Dendritic cell treated with granulocyte-macrophage colony-stimulating factor and Interleukin-4, amounts not matched to agents 40 ng/mL and 50 ng/mL, for 4 days (primary cell): ENCODE data around the gene NFKB2.

Source experiments
- H3K27ac Mint-ChIP-seq: one replicate; pipeline ENCODE4 v1.8.0; 2022; ENCODE audit warnings: mild to moderate bottlenecking, mixed read lengths
- H3K27me3 Mint-ChIP-seq: one replicate; pipeline ENCODE4 v1.8.0; 2022; ENCODE audit warnings: mild to moderate bottlenecking, mixed read lengths
- H3K36me3 Mint-ChIP-seq: one replicate; pipeline ENCODE4 v1.8.0; 2022; ENCODE audit warnings: low read depth, mixed read lengths
- H3K4me1 Mint-ChIP-seq: one replicate; pipeline ENCODE4 v1.8.0; 2022; ENCODE audit warnings: low read depth, mixed read lengths
- H3K4me3 Mint-ChIP-seq: one replicate; pipeline ENCODE4 v1.8.0; 2022; ENCODE audit warnings: mild to moderate bottlenecking, moderate library complexity, mixed read lengths
- H3K9me3 Mint-ChIP-seq: one replicate; pipeline ENCODE4 v1.8.0; 2022; ENCODE audit warnings: mixed read lengths
- intact Hi-C: fragments of 100-400 bp; cut with micrococcal nuclease; formaldehyde crosslinking; loops from one replicate; pipeline ENCODE4 v1.15.0; 2022

Gene NFKB2

GRCh38 chr10:102398172-102399020, 2.9 kb downstream of the NFKB2 start:
- Mint-ChIP-seq H3K4me1 (peaks cover 51% of the 10 kb centered on the region), H3K27ac (peak overlapping the region; percentile 79), H3K27me3 (no peaks in the 10 kb centered on the region), H3K9me3 (no peaks in the 10 kb centered on the region), H3K36me3 (peaks cover 90% of the 10 kb centered on the region), H3K4me3 (peak overlapping the region; percentile 66)
- intact Hi-C loops, result loop anchor here (5.0 kb wide), 1 partner anchor 171 kb away; the partner anchor contains the start of gene ELOVL3

- Mint-ChIP-seq H3K27me3 (peaks cover 2% of the 10 kb centered on the region), H3K4me1 (peaks cover 45% of the 10 kb centered on the region), H3K9me3 (no peaks in the 10 kb centered on the region), H3K27ac (peak overlapping the region; percentile 79), H3K36me3 (peaks cover 88% of the 10 kb centered on the region), H3K4me3 (peak overlapping the region; percentile 66)
- intact Hi-C loops, result loop anchor here (5.0 kb wide), 1 partner anchor 172 kb away; the partner anchor contains the start of gene ELOVL3
These were observed 3.9 kb downstream of the NFKB2 start for GRCh38 chr10:102399217-102400021.

GRCh38 chr10:102400076-102400475, 4.6 kb downstream of the NFKB2 start:
- Mint-ChIP-seq H3K27me3 (peaks cover 5% of the 10 kb centered on the region), H3K36me3 (peaks cover 84% of the 10 kb centered on the region), H3K4me1 (peaks cover 45% of the 10 kb centered on the region), H3K4me3 (peak overlapping the region; percentile 66), H3K27ac (no peak overlapping the region), H3K9me3 (no peaks in the 10 kb centered on the region)
- intact Hi-C loops, result no loop called here

- H3K4me3 Mint-ChIP-seq, result no peak overlapping the region
- intact Hi-C loops, result no loop called here
- no peak overlapping the region for H3K27ac Mint-ChIP-seq
- no peaks in the 10 kb centered on the region for H3K9me3 Mint-ChIP-seq
- peaks cover 10% of the 10 kb centered on the region for H3K27me3 Mint-ChIP-seq
- peaks cover 46% of the 10 kb centered on the region for H3K4me1 Mint-ChIP-seq
- peaks cover 79% of the 10 kb centered on the region for H3K36me3 Mint-ChIP-seq
These were observed 5.3 kb downstream of the NFKB2 start for GRCh38 chr10:102400598-102401341.

DNA sequence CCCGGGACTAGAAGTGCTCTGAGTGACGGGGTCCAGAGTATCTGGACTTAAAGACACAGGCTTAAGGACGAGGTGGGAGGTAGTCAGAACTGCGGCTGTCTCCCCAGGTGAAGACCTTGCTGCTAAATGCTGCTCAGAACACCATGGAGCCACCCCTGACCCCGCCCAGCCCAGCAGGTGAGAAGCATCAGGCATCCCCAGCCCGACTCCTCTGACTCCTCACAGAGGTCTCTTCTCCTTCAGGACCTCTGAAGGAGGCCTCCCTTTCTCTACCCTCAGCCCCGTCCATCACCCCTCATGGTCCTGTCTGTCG, 5.8 kb downstream of the NFKB2 start:
- Mint-ChIP-seq H3K9me3 (no peaks in the 10 kb centered on the region), H3K4me3 (no peak overlapping the region), H3K4me1 (peaks cover 47% of the 10 kb centered on the region), H3K27me3 (peaks cover 15% of the 10 kb centered on the region), H3K27ac (no peak overlapping the region), H3K36me3 (peaks cover 74% of the 10 kb centered on the region)
- intact Hi-C loops, result no loop called here

DNA sequence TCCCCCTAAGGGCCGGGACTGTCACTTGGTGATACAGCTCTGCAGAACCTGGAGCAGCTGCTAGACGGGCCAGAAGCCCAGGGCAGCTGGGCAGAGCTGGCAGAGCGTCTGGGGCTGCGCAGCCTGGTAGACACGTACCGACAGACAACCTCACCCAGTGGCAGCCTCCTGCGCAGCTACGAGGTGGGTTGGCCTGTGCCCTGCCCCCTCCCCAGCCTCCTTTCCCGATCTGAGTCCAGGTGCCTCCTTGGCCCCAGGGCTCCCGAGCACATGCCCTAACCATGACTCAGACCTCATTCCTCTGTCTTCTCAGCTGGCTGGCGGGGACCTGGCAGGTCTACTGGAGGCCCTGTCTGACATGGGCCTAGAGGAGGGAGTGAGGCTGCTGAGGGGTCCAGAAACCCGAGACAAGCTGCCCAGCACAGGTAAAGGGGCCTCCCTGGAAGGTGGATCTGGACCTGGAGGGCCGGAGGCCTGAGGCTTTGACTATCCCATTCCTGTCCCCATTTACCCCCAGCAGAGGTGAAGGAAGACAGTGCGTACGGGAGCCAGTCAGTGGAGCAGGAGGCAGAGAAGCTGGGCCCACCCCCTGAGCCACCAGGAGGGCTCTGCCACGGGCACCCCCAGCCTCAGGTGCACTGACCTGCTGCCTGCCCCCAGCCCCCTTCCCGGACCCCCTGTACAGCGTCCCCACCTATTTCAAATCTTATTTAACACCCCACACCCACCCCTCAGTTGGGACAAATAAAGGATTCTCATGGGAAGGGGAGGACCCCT, 6.4 kb downstream of the NFKB2 start:
- intact Hi-C loops, result no loop called here
- Mint-ChIP-seq H3K9me3 (no peaks in the 10 kb centered on the region), H3K27ac (no peak overlapping the region), H3K4me3 (no peak overlapping the region), H3K36me3 (peaks cover 67% of the 10 kb centered on the region), H3K27me3 (peaks cover 21% of the 10 kb centered on the region), H3K4me1 (peaks cover 44% of the 10 kb centered on the region)

DNA sequence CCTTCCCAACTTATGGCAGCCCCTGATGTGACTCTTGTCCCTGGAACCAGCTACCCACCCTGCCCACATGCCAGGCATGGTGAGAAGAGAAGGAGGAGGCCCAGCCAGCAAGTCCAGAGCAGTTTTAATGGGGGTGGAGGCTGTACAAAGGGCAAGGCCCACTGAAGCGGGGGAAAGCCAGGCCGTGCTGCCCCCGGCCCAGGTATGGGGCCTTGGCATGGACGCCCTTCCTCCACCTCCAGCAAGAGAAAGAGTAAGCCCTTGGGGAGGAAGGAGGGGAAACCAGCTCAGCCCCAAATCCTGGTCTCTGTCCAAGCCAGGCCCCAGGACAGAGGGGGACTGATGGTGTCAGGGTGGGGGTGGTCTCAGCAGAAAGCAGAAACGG, 7.0 kb downstream of the NFKB2 start:
- peaks cover 45% of the 10 kb centered on the region for H3K4me1 Mint-ChIP-seq
- intact Hi-C loops, result no loop called here
- peaks cover 26% of the 10 kb centered on the region for H3K27me3 Mint-ChIP-seq
- H3K4me3 Mint-ChIP-seq, result no peak overlapping the region
- H3K36me3 Mint-ChIP-seq, result peaks cover 61% of the 10 kb centered on the region
- no peak overlapping the region for H3K27ac Mint-ChIP-seq
- H3K9me3 Mint-ChIP-seq, result no peaks in the 10 kb centered on the region

DNA sequence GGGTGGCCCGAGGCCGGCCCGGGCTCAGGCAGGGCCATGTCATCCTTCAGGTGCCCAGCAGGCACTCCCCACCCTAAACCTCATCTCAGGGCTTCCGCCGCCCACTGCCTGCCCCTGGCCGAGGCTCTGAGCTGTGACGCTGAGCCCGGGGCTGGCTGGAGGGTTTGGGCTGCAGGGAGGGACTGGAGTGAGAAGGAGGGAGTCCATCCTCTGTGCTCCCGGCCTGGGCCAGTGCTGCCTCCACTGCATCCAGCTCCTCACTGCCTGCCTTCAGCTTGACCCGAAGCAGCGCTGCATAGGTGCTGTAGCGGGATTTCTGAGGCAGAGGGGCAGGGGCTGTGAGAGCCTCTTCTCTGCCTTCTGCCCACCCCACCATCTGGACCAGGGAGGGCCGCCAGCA, 7.6 kb downstream of the NFKB2 start:
- no peak overlapping the region for H3K4me3 Mint-ChIP-seq
- peaks cover 55% of the 10 kb centered on the region for H3K36me3 Mint-ChIP-seq
- H3K4me1 Mint-ChIP-seq, result peaks cover 45% of the 10 kb centered on the region
- intact Hi-C loops, result no loop called here
- H3K9me3 Mint-ChIP-seq, result no peaks in the 10 kb centered on the region
- no peak overlapping the region for H3K27ac Mint-ChIP-seq
- peaks cover 33% of the 10 kb centered on the region for H3K27me3 Mint-ChIP-seq

- peaks cover 44% of the 10 kb centered on the region for H3K4me1 Mint-ChIP-seq
- H3K9me3 Mint-ChIP-seq, result no peaks in the 10 kb centered on the region
- H3K27ac Mint-ChIP-seq, result no peak overlapping the region
- H3K27me3 Mint-ChIP-seq, result peaks cover 44% of the 10 kb centered on the region
- H3K36me3 Mint-ChIP-seq, result peaks cover 43% of the 10 kb centered on the region
- intact Hi-C loops, result no loop called here
- H3K4me3 Mint-ChIP-seq, result no peak overlapping the region
These were observed 9.0 kb downstream of the NFKB2 start for GRCh38 chr10:102404361-102405107.

DNA sequence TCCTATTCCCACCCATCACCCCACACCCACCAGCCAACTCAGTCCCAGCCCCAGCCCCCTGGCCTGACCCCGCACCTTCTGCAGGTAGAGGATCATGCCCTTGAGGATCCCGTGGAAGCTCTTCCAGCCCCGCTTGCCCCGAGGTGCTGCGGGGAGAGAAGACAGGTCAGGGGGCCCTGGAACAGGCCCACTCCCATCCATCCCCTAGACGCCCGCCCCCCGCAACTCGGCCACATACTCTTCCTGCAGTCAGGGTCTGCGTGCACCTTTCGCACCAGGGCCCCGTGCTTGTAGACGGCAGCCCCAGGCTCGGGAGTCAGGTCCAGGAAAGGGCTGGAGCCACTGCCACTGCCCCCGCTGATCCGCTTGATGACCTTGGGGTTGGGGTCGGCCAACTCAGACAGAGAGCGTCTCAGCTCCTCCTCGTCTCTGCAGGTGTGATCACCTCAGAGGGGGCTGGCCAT, 9.6 kb downstream of the NFKB2 start:
- H3K4me3 Mint-ChIP-seq, result no peak overlapping the region
- H3K9me3 Mint-ChIP-seq, result no peaks in the 10 kb centered on the region
- no peak overlapping the region for H3K27ac Mint-ChIP-seq
- intact Hi-C loops, result no loop called here
- peaks cover 50% of the 10 kb centered on the region for H3K27me3 Mint-ChIP-seq
- peaks cover 37% of the 10 kb centered on the region for H3K36me3 Mint-ChIP-seq
- peaks cover 46% of the 10 kb centered on the region for H3K4me1 Mint-ChIP-seq

GRCh38 chr10:102405632-102406031, 10.1 kb downstream of the NFKB2 start:
- intact Hi-C loops, result no loop called here
- peaks cover 32% of the 10 kb centered on the region for H3K36me3 Mint-ChIP-seq
- H3K27ac Mint-ChIP-seq, result no peak overlapping the region
- no peaks in the 10 kb centered on the region for H3K9me3 Mint-ChIP-seq
- H3K4me3 Mint-ChIP-seq, result no peak overlapping the region
- H3K4me1 Mint-ChIP-seq, result peaks cover 43% of the 10 kb centered on the region
- H3K27me3 Mint-ChIP-seq, result peaks cover 54% of the 10 kb centered on the region

GRCh38 chr10:102406815-102407214, 11.3 kb downstream of the NFKB2 start:
- peaks cover 50% of the 10 kb centered on the region for H3K4me1 Mint-ChIP-seq
- no peak overlapping the region for H3K4me3 Mint-ChIP-seq
- H3K27ac Mint-ChIP-seq, result no peak overlapping the region
- intact Hi-C loops, result no loop called here
- H3K36me3 Mint-ChIP-seq, result peaks cover 20% of the 10 kb centered on the region
- no peaks in the 10 kb centered on the region for H3K9me3 Mint-ChIP-seq
- H3K27me3 Mint-ChIP-seq, result peaks cover 66% of the 10 kb centered on the region
